ENCODE measurements around the gene GLIS1. TPM values are rescaled to one million over a fixed set of nuclear protein-coding genes. Genes with fewer than 3 reads are reported as not detected.

GLIS1 gene
- total RNA-seq, 1 experiment from 2014 or later = 1.0 TPM

- peak; percentile 52 for DNase-seq (ENCODE audit: low spot score)
Measured at GRCh38 chr1:53678938-53679825, 59.8 kb downstream of the GLIS1 start.

GRCh38 chr1:53678507-53678906 is 60.5 kb downstream of the GLIS1 start:
- DNase-seq (ENCODE audit: low spot score) = no peak

- no peak for DNase-seq (ENCODE audit: low spot score)
Measured at GRCh38 chr1:53678046-53678445, 60.9 kb downstream of the GLIS1 start.

GRCh38 chr1:53677486-53677885 is 61.5 kb downstream of the GLIS1 start:
- DNase-seq (ENCODE audit: low spot score) = no peak

- DNase-seq (ENCODE audit: low spot score) = no peak
Measured at GRCh38 chr1:53672785-53673184, 66.2 kb downstream of the GLIS1 start.

GRCh38 chr1:53672243-53672642 is 66.7 kb downstream of the GLIS1 start:
- DNase-seq (ENCODE audit: low spot score) = no peak

GRCh38 chr1:53669621-53670191 is 69.3 kb downstream of the GLIS1 start:
- DNase-seq (ENCODE audit: low spot score) = no peak

- no peak for DNase-seq (ENCODE audit: low spot score)
Measured at GRCh38 chr1:53666566-53666965, 72.4 kb downstream of the GLIS1 start.

- no peak for DNase-seq (ENCODE audit: low spot score)
Measured at GRCh38 chr1:53665996-53666395, 73.0 kb downstream of the GLIS1 start.

- no peak for DNase-seq (ENCODE audit: low spot score)
Measured at GRCh38 chr1:53663529-53664300, 75.2 kb downstream of the GLIS1 start.

GRCh38 chr1:53662951-53663350 is 76.0 kb downstream of the GLIS1 start:
- DNase-seq (ENCODE audit: low spot score) = no peak

GRCh38 chr1:53662169-53662568 is 76.8 kb downstream of the GLIS1 start:
- DNase-seq (ENCODE audit: low spot score) = no peak

GRCh38 chr1:53661496-53661895 is 77.5 kb downstream of the GLIS1 start:
- DNase-seq (ENCODE audit: low spot score) = no peak

- no peak for DNase-seq (ENCODE audit: low spot score)
Measured at GRCh38 chr1:53660666-53661065, 78.3 kb downstream of the GLIS1 start.

GRCh38 chr1:53659436-53659835 is 79.5 kb downstream of the GLIS1 start:
- DNase-seq (ENCODE audit: low spot score) = no peak

GRCh38 chr1:53658489-53659230 is 80.3 kb downstream of the GLIS1 start:
- no peak for DNase-seq (ENCODE audit: low spot score)

- DNase-seq (ENCODE audit: low spot score) = no peak
Measured at GRCh38 chr1:53657891-53658396, 81.0 kb downstream of the GLIS1 start.

GRCh38 chr1:53657531-53657805 is 81.5 kb downstream of the GLIS1 start:
- DNase-seq (ENCODE audit: low spot score) = no peak

- DNase-seq (ENCODE audit: low spot score) = no peak
Measured at GRCh38 chr1:53656747-53657530, 82.0 kb downstream of the GLIS1 start.

- peak; percentile 73 for DNase-seq (ENCODE audit: low spot score)
Measured at GRCh38 chr1:53655931-53656746, 82.8 kb downstream of the GLIS1 start.

Measured in H4 (cell line).